OCI-LY7 (cell line): ENCODE measurements around the gene PLEKHO1. TPM values are rescaled to one million over a fixed set of nuclear protein-coding genes. Genes with fewer than 3 reads are reported as not detected.

Experiments used
- BruUV-seq: library from RNA; stranded (reverse); fragments of 400-500 nt; replicated peaks from 2 replicates; lab custom pipeline; 2021; lab: Mats Ljungman, UMichigan
- CTCF ChIA-PET: fragments of 300-600 bp; sonication (Branson Sonifier 250); formaldehyde crosslinking; loops from one replicate; lab custom pipeline; 2022; ENCODE audit warnings: antibody characterized with exemption; ENCODE audit not compliant: unreplicated experiment; lab: Charles Lee
- POLR2A ChIA-PET: fragments of 300-600 bp; sonication (Branson Sonifier 250); formaldehyde crosslinking; loops from one replicate; lab custom pipeline; 2022; ENCODE audit warnings: antibody characterized with exemption; lab: Charles Lee
- DNase-seq: peaks from one replicate; pipeline ENCODE4 v3.0.0-alpha.2; 2015; ENCODE audit warnings: low spot score
- H2AFZ ChIP-seq: fragments of 200-600 bp; sonication (generic), shearing (Covaris generic); 2 replicates; pipeline ENCODE4 v1.6.1; 2014; ENCODE audit warnings: mild to moderate bottlenecking, antibody characterized with exemption, low read length, moderate library complexity
- H3K27ac ChIP-seq: fragments of 200-600 bp; sonication (generic); 2 replicates; pipeline ENCODE4 v1.5.1; 2014; ENCODE audit warnings: mixed run types, low read depth, mild to moderate bottlenecking, moderate library complexity, low read length, inconsistent platforms; ENCODE audit not compliant: poor library complexity, severe bottlenecking
- H3K36me3 ChIP-seq: fragments of 200-600 bp; sonication (generic); 2 replicates; pipeline ENCODE4 v1.6.1; 2014; ENCODE audit warnings: mild to moderate bottlenecking, antibody characterized with exemption, low read length, moderate library complexity, mixed read lengths; ENCODE audit not compliant: insufficient read depth
- H3K4me1 ChIP-seq: fragments of 200-600 bp; sonication (generic); 2 replicates; pipeline ENCODE4 v1.5.1; 2014; ENCODE audit warnings: mild to moderate bottlenecking, low read length; ENCODE audit not compliant: insufficient read depth, poor library complexity, severe bottlenecking
- H3K4me2 ChIP-seq: fragments of 200-600 bp; sonication (generic); 2 replicates; pipeline ENCODE4 v1.6.1; 2014; ENCODE audit warnings: mild to moderate bottlenecking, low read length
- H3K4me3 ChIP-seq: fragments of 200-600 bp; sonication (generic); 2 replicates; pipeline ENCODE4 v1.5.1; 2014; ENCODE audit warnings: mild to moderate bottlenecking, low read depth, low read length; ENCODE audit not compliant: poor library complexity, severe bottlenecking
- H3K79me2 ChIP-seq: fragments of 200-600 bp; sonication (generic); 2 replicates; pipeline ENCODE4 v1.6.1; 2016; ENCODE audit warnings: low read depth, mild to moderate bottlenecking, low read length, moderate library complexity, mixed read lengths; ENCODE audit not compliant: insufficient read depth
- H3K9me2 ChIP-seq: fragments of 200-600 bp; sonication (generic); 2 replicates; pipeline ENCODE4 v1.6.1; 2016; ENCODE audit warnings: mild to moderate bottlenecking, low read length, mixed read lengths; ENCODE audit not compliant: insufficient read depth
- H3K9me3 ChIP-seq: fragments of 200-600 bp; sonication (generic); 2 replicates; pipeline ENCODE4 v1.6.1; 2014; ENCODE audit warnings: mild to moderate bottlenecking, mixed run types, low read length, mixed read lengths
- H4K20me1 ChIP-seq: fragments of 200-600 bp; sonication (generic); 2 replicates; pipeline ENCODE4 v1.6.1; 2014; ENCODE audit warnings: mild to moderate bottlenecking, antibody characterized with exemption, low read length, moderate library complexity, mixed read lengths; ENCODE audit not compliant: insufficient read depth
- EZH2phosphoT487 ChIP-seq: fragments of 200-600 bp; sonication (generic); IDR thresholded peaks from 2 replicates; pipeline ENCODE4 v1.6.1; 2018; ENCODE audit warnings: low read depth, borderline replicate concordance, mild to moderate bottlenecking, mixed run types, antibody characterized with exemption, low read length, moderate library complexity, mixed read lengths
- intact Hi-C: fragments of 100-400 bp; cut with micrococcal nuclease; formaldehyde crosslinking; loops from one replicate; pipeline ENCODE4 v1.10.0; 2022; ENCODE audit not compliant: unreplicated experiment
- total RNA-seq, 2 experiments: library from RNA; depleted of rRNA in 1 of 2; stranded (reverse); fragments of >200 nt in 1 of 2; shearing (Covaris generic) in 1 of 2; gene quantifications; 2 replicates each; pipeline ENCODE4 v1.2.3, GENCODE V29; 2014 to 2022
- TF ChIP-seq, protein P1 (sequence below): fragments of 200-600 bp; sonication (generic); conservative IDR thresholded peaks from 2 replicates; pipeline ENCODE4 v1.5.1; 2014; ENCODE audit warnings: mild to moderate bottlenecking, antibody characterized with exemption, low read length, moderate library complexity, mixed read lengths

PLEKHO1 gene
- total RNA-seq, 2 experiments from 2014 or later: 75.5 to 122 TPM

DNA sequence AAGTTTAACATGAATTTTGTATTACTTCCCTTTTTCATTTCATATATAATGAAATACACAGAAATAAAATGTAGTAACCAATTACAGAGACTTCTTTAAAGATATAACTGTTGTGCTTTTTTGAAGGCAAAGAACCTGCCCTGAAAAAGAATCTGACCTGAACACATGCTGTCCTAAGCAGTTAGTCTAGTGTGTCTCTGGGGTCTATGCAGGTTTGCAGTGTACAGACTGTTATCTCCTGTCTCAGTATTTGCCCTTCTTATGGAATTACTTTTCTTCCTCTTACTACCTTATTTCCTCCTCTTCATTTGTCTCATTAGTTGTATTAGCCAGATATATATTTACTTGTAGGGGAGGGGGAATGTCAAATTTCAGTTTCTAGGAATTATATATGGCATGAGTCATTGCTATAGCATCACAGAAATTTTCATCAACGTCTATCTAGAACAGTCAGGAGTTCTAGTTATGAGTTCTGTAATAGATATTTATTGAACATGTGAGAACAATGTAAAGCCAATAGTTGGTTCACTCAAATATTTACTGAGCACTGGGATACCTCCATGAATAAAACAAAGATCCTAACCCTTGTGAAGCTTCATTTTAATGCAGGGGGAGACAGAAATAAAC lies 28.4 kb upstream of the PLEKHO1 start:
- no peak overlapping the region for H3K4me3 ChIP-seq
- CTCF ChIA-PET: no interaction called here
- H3K79me2 ChIP-seq: no peaks in the 10 kb centered on the region
- H3K9me2 ChIP-seq: no peaks in the 10 kb centered on the region
- H3K9me3 ChIP-seq: no peaks in the 10 kb centered on the region
- POLR2A ChIA-PET: no interaction called here
- no peak overlapping the region for H2AFZ ChIP-seq
- peaks cover 20% of the 10 kb centered on the region for H3K36me3 ChIP-seq
- H3K27ac ChIP-seq: no peak overlapping the region
- H3K4me2 ChIP-seq: no peak overlapping the region
- H4K20me1 ChIP-seq: no peaks in the 10 kb centered on the region
- no peak for DNase-seq
- H3K4me1 ChIP-seq: no peaks in the 10 kb centered on the region
- TF ChIP-seq, protein P1, sequence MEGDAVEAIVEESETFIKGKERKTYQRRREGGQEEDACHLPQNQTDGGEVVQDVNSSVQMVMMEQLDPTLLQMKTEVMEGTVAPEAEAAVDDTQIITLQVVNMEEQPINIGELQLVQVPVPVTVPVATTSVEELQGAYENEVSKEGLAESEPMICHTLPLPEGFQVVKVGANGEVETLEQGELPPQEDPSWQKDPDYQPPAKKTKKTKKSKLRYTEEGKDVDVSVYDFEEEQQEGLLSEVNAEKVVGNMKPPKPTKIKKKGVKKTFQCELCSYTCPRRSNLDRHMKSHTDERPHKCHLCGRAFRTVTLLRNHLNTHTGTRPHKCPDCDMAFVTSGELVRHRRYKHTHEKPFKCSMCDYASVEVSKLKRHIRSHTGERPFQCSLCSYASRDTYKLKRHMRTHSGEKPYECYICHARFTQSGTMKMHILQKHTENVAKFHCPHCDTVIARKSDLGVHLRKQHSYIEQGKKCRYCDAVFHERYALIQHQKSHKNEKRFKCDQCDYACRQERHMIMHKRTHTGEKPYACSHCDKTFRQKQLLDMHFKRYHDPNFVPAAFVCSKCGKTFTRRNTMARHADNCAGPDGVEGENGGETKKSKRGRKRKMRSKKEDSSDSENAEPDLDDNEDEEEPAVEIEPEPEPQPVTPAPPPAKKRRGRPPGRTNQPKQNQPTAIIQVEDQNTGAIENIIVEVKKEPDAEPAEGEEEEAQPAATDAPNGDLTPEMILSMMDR: no peak
- no peak for TF ChIP-seq EZH2phosphoT487
- BruUV-seq: no TSS peak
- intact Hi-C loops: no loop called here

DNA sequence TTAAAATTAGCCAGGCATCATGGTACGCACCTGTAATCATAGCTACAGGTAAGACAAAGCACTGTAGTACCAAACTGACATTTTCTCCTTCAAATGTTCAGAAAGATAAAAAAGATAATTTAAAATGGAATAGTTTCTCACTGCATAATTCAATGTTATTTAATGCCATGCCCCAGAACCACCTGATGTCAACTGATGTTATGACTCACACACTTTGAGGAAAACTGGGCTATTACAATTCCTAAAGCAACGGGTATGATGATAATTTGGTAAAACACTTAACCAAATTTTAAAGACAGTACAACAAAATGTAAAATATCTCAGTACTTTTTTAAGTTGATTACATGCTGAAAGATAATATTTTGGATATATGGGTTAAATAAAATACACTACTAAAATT lies 22.9 kb upstream of the PLEKHO1 start:
- POLR2A ChIA-PET: interaction anchor here (1.0 to 1.5 kb wide), 3 partner anchors 18 to 50 kb away, joined by 3 to 4 read pairs (median 3); no protein-coding TSS in a partner anchor

DNA sequence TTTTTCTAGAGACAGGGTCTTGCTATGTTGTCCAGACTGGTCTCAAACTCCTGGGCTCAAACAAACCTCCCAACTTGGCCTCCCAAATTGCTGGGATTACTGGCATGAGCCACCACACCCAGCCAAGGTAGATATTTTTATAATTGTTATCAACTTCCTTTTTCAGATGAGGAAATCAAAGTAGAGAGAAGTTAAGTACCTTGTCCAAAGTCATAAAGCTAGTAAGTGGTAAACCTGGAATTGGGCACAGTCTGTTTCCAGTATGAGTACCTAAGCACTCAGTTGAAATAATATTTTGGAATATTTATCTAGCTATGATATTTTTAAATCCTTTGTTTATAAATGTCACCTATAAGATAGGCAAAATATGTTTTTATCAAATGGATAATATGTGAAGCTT lies 22.3 kb upstream of the PLEKHO1 start:
- peaks cover 7% of the 10 kb centered on the region for H3K4me1 ChIP-seq
- ChIA-PET POLR2A (interaction anchor here (1.0 to 1.5 kb wide), 3 partner anchors 18 to 241 kb away, joined by 3 to 4 read pairs (median 3); a partner anchor contains a TSS), CTCF (no interaction called here)
- peaks cover 24% of the 10 kb centered on the region for H3K36me3 ChIP-seq
- intact Hi-C loops: no loop called here
- H2AFZ ChIP-seq: no peak overlapping the region
- TF ChIP-seq EZH2phosphoT487: no peak
- TF ChIP-seq, protein P1: no peak
- no peak overlapping the region for H3K4me3 ChIP-seq
- H3K4me2 ChIP-seq: no peak overlapping the region
- H3K9me3 ChIP-seq: no peaks in the 10 kb centered on the region
- no peaks in the 10 kb centered on the region for H3K79me2 ChIP-seq
- no peaks in the 10 kb centered on the region for H3K9me2 ChIP-seq
- BruUV-seq: no TSS peak
- no peak overlapping the region for H3K27ac ChIP-seq
- no peaks in the 10 kb centered on the region for H4K20me1 ChIP-seq
- DNase-seq: no peak

More for the DNA sequence above, 22.9 kb upstream of the PLEKHO1 start:
- no peak for TF ChIP-seq EZH2phosphoT487
- TF ChIP-seq, protein P1: no peak
- CTCF ChIA-PET: no interaction called here
- Histone ChIP-seq H3K27ac (no peak overlapping the region), H3K36me3 (peaks cover 24% of the 10 kb centered on the region), H3K4me1 (peaks cover 7% of the 10 kb centered on the region), H3K9me2 (no peaks in the 10 kb centered on the region), H3K79me2 (no peaks in the 10 kb centered on the region), H4K20me1 (no peaks in the 10 kb centered on the region), H2AFZ (no peak overlapping the region), H3K4me2 (no peak overlapping the region), H3K9me3 (no peaks in the 10 kb centered on the region), H3K4me3 (no peak overlapping the region)
- no peak for DNase-seq
- BruUV-seq: no TSS peak
- intact Hi-C loops: no loop called here
